ENCODE results near the gene USP43.
"Not testable (repeated sequence)": the region's sequence is repeated elsewhere in the genome, so short reads cannot be mapped to it uniquely, and the experiment has no call there.

USP43 gene

DNA sequence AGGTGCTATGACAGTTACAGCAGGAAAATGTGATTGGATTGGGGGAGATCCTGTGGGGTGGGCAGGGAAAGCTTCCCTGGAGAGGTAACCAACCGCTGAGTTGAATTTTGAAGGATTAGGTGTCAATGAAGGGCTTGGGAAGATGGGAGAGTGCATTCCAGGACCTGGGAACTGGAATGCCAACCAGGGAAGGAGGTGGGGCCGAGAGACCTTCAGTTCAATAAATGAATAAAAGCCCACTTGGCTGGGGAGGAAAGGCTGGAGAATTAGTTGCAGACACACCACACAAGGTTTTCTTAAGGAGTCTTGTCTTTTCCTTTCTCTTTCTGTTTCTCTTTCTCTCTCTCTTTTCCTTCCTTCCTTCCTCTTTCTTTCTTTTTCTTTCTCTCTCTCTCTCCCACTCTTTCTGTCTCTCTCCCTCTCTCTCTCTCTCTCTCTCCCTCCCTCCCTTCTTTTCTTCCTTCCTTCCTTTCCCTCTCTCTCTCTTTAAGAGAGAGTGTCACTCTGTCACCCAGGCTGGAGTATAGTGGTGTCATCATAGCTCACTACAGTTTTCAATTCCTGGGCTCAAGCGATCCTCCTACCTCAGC lies 3.3 kb downstream of the USP43 start:
- DNase-seq (ENCODE audit: extremely low read depth, insufficient read length), result no peak
- Histone ChIP-seq H3K27me3 (replicated peaks; ENCODE audit: control insufficient read depth, insufficient read depth, low read length) (peaks cover 4% of the 10 kb centered on the region), H3K4me3 (replicated peaks; ENCODE audit: low read depth, low read length) (no peak overlapping the region), H3K36me3 (ENCODE audit: control insufficient read depth, insufficient read depth, low read length) (no peaks in the 10 kb centered on the region)
- TF ChIP-seq, protein P1, sequence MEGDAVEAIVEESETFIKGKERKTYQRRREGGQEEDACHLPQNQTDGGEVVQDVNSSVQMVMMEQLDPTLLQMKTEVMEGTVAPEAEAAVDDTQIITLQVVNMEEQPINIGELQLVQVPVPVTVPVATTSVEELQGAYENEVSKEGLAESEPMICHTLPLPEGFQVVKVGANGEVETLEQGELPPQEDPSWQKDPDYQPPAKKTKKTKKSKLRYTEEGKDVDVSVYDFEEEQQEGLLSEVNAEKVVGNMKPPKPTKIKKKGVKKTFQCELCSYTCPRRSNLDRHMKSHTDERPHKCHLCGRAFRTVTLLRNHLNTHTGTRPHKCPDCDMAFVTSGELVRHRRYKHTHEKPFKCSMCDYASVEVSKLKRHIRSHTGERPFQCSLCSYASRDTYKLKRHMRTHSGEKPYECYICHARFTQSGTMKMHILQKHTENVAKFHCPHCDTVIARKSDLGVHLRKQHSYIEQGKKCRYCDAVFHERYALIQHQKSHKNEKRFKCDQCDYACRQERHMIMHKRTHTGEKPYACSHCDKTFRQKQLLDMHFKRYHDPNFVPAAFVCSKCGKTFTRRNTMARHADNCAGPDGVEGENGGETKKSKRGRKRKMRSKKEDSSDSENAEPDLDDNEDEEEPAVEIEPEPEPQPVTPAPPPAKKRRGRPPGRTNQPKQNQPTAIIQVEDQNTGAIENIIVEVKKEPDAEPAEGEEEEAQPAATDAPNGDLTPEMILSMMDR (IDR thresholded peaks at IDR 0.05; ENCODE audit: insufficient read depth, low read length, poor library complexity, severe bottlenecking), result no peak

DNA sequence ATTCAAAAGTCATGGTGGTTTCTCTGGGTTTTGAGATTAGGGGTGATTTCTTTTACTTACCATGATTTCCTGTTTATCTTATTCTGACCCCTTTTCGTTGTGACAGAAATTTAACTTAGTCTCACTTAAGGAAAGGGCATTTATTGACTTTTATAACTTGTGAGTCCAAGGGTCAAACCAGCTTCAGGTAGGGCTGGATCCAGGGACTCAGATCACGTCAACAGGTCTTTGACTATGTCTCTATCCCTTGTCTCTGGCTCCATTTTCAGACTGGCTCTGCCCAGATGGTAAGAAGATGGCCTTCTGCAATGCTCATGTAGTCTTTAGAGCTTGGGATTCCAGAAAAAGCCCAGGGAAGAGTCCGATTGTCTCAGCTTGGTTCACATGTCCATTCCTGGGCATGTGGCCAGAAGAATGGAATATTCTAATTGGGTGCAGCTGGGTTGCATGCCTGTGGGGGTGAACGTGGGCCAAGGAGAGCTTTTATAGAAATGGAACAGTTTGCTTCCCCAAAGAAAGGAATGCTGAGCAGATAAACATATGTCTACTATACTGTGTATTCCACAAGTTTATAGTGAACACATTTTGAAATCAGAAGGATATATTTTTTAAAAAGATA lies 13.4 kb downstream of the USP43 start:
- Histone ChIP-seq H3K36me3 (ENCODE audit: control insufficient read depth, insufficient read depth, low read length) (no peaks in the 10 kb centered on the region), H3K4me3 (replicated peaks; ENCODE audit: low read depth, low read length) (no peak overlapping the region), H3K27me3 (replicated peaks; ENCODE audit: control insufficient read depth, insufficient read depth, low read length) (no peaks in the 10 kb centered on the region; the same call in 1 of the 2 replicates)
- TF ChIP-seq, protein P1 (IDR thresholded peaks at IDR 0.05; ENCODE audit: insufficient read depth, low read length, poor library complexity, severe bottlenecking), result no peak
- DNase-seq (ENCODE audit: extremely low read depth, insufficient read length), result no peak

DNA sequence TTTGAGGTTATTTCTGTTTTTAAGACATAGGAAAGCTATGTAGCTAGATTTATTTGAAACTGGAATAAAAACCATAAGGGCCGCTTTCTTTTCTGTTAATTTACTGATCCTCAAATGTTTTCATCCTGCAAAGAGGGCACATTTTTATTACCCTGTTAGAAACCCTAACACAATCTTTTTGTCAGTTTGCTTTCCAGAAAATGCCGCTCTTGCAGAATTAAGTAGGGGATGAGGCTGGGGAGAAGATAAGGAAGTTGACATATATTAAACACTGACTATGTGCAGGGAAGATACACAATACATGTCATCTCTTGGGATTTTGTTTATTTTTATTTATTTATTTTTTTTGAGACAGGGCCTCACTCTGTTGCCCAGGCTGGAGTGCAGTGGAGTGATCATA lies 15.7 kb downstream of the USP43 start:
- H3K4me3 ChIP-seq (replicated peaks; ENCODE audit: low read depth, low read length), result no peak overlapping the region
- H3K27me3 ChIP-seq (replicated peaks; ENCODE audit: control insufficient read depth, insufficient read depth, low read length), result no peaks in the 10 kb centered on the region; the same call in 1 of the 2 replicates
- TF ChIP-seq, protein P1 (IDR thresholded peaks at IDR 0.05; ENCODE audit: insufficient read depth, low read length, poor library complexity, severe bottlenecking), result no peak
- no peaks in the 10 kb centered on the region for H3K36me3 ChIP-seq (ENCODE audit: control insufficient read depth, insufficient read depth, low read length)
- no peak for DNase-seq (ENCODE audit: extremely low read depth, insufficient read length)

DNA sequence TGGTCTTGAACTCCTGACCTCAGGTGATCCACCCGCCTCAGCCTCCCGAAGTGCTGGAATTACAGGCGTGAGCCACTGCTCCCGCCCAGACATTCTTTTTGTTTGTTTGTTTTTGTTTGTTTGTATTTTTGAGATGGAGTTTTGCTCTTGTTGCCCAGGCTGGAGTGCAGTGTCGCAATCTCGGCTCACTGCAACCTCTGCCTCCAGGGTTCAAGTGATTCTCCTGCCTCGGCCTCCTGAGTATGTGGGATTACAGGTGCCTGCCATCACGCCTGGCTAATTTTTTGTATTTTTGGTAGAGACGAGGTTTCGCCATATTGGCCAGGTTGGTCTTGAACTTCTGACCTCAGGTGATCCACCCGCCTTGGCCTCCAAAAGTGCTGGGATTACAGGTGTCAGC lies 18.2 kb downstream of the USP43 start:
- not testable (repeated sequence) for DNase-seq (ENCODE audit: extremely low read depth, insufficient read length); H3K27me3 ChIP-seq (replicated peaks; ENCODE audit: control insufficient read depth, insufficient read depth, low read length); H3K4me3 ChIP-seq (replicated peaks; ENCODE audit: low read depth, low read length); H3K36me3 ChIP-seq (ENCODE audit: control insufficient read depth, insufficient read depth, low read length)

DNA sequence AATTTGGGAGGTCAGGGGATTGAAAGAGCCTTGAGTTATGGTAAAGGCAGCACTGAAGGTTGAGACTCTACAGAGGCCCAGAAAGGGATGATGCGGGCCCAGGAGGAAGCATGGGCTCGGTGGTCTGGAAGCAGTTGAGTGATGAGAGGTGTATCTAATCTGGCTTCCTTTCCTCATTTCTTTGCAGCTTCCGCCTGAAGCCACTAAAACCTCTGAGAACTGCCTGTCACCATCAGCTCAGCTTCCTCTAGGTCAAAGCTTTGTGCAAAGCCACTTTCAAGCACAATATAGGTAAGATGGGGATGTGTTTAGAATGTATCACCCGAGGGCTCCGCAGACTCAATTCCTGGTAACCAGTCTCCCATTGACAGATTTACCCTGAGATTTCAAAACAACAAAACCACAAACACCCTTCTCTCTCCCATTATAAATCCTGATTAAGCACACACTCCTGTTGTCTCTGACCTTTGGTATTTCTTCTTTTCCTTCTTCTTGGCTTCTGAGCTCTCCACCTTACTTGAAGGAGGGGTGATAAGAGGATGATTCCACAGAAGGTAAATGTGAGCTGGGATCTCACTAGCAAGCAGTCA lies 21.2 kb downstream of the USP43 start:
- Histone ChIP-seq H3K27me3 (replicated peaks; ENCODE audit: control insufficient read depth, insufficient read depth, low read length) (no peaks in the 10 kb centered on the region), H3K36me3 (ENCODE audit: control insufficient read depth, insufficient read depth, low read length) (no peaks in the 10 kb centered on the region), H3K4me3 (replicated peaks; ENCODE audit: low read depth, low read length) (no peak overlapping the region)
- no peak for DNase-seq (ENCODE audit: extremely low read depth, insufficient read length)
- TF ChIP-seq, protein P1 (IDR thresholded peaks at IDR 0.05; ENCODE audit: insufficient read depth, low read length, poor library complexity, severe bottlenecking), result no peak

GRCh38 chr17:9668517-9668916 lies 23.2 kb downstream of the USP43 start:
- H3K27me3 ChIP-seq (replicated peaks; ENCODE audit: control insufficient read depth, insufficient read depth, low read length), result no peaks in the 10 kb centered on the region
- TF ChIP-seq, protein P1 (IDR thresholded peaks at IDR 0.05; ENCODE audit: insufficient read depth, low read length, poor library complexity, severe bottlenecking), result no peak
- H3K36me3 ChIP-seq (ENCODE audit: control insufficient read depth, insufficient read depth, low read length), result no peaks in the 10 kb centered on the region
- H3K4me3 ChIP-seq (replicated peaks; ENCODE audit: low read depth, low read length), result no peak overlapping the region
- DNase-seq (ENCODE audit: extremely low read depth, insufficient read length), result no peak

All from GM06990 (cell line).